Measurements from ENCODE around the gene USP17L30. TPM values are rescaled to one million over a fixed set of nuclear protein-coding genes. Genes with fewer than 3 reads are reported as not detected.
"Not testable (repeated sequence)": the region's sequence is repeated elsewhere in the genome, so short reads cannot be mapped to it uniquely, and the experiment has no call there.

Gene USP17L30, protein sequence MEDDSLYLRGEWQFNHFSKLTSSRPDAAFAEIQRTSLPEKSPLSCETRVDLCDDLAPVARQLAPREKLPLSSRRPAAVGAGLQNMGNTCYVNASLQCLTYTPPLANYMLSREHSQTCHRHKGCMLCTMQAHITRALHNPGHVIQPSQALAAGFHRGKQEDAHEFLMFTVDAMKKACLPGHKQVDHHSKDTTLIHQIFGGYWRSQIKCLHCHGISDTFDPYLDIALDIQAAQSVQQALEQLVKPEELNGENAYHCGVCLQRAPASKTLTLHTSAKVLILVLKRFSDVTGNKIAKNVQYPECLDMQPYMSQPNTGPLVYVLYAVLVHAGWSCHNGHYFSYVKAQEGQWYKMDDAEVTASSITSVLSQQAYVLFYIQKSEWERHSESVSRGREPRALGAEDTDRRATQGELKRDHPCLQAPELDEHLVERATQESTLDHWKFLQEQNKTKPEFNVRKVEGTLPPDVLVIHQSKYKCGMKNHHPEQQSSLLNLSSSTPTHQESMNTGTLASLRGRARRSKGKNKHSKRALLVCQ
- not detected for total RNA-seq

GRCh38 chr4:9362829-9363228 is at the start of gene USP17L30:
TSS of gene USP17L30 (plus strand) at chr4:9363129. CDS start at chr4:9363129, 0 bp downstream.
- DNase-seq, result not testable (repeated sequence)

- not testable (repeated sequence) for DNase-seq
Observed at GRCh38 chr4:9324191-9324590, 38.7 kb upstream of the USP17L30 start.

GRCh38 chr4:9324865-9325264 is 38.1 kb upstream of the USP17L30 start, which contains the start of gene USP17L24:
TSS of gene USP17L24 (plus strand) at chr4:9325165. CDS start at chr4:9325165, 0 bp downstream.
- not testable (repeated sequence) for DNase-seq

DNA sequence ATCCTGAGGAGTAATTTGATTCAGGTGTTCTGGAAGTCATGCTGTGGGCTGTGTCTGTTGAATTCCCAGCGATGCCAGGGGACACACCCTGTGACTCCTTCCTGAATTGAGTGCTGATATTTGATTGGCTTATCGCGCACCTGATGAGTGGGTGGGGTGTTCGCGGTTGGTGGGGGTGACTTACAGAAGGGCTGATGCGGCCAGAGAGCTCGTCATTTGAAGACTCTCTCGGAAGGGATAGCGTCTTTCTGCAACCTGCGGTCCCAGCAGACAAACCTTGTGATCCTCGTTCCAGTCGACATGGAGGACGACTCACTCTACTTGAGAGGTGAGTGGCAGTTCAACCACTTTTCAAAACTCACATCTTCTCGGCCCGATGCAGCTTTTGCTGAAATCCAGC is 33.3 kb upstream of the USP17L30 start, which contains the start of gene USP17L25:
USP17L25 (plus strand) TSS at position 301 of the 400 bp plus-strand sequence; CDS start at position 301, 0 bp downstream.
- DNase-seq, result not testable (repeated sequence)

DNA sequence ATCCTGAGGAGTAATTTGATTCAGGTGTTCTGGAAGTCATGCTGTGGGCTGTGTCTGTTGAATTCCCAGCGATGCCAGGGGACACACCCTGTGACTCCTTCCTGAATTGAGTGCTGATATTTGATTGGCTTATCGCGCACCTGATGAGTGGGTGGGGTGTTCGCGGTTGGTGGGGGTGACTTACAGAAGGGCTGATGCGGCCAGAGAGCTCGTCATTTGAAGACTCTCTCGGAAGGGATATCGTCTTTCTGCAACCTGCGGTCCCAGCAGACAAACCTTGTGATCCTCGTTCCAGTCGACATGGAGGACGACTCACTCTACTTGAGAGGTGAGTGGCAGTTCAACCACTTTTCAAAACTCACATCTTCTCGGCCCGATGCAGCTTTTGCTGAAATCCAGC is 28.6 kb upstream of the USP17L30 start, which contains the start of gene USP17L26:
USP17L26 (plus strand) TSS at position 301 of the 400 bp plus-strand sequence; CDS start at position 301, 0 bp downstream.
- DNase-seq, result not testable (repeated sequence)

GRCh38 chr4:9339103-9339502 is 23.8 kb upstream of the USP17L30 start, which contains the start of gene USP17L5:
TSS of gene USP17L5 (plus strand) at chr4:9339403. CDS start at chr4:9339403, 0 bp downstream.
- not testable (repeated sequence) for DNase-seq

DNA sequence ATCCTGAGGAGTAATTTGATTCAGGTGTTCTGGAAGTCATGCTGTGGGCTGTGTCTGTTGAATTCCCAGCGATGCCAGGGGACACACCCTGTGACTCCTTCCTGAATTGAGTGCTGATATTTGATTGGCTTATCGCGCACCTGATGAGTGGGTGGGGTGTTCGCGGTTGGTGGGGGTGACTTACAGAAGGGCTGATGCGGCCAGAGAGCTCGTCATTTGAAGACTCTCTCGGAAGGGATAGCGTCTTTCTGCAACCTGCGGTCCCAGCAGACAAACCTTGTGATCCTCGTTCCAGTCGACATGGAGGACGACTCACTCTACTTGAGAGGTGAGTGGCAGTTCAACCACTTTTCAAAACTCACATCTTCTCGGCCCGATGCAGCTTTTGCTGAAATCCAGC is 19.1 kb upstream of the USP17L30 start, which contains the start of gene USP17L27:
USP17L27 (plus strand) TSS at position 301 of the 400 bp plus-strand sequence; CDS start at position 301, 0 bp downstream.
- not testable (repeated sequence) for DNase-seq

GRCh38 chr4:9348593-9348992 is 14.3 kb upstream of the USP17L30 start, which contains the start of gene USP17L28:
TSS of gene USP17L28 (plus strand) at chr4:9348893. CDS start at chr4:9348893, 0 bp downstream.
- DNase-seq, result not testable (repeated sequence)

- not testable (repeated sequence) for DNase-seq
Observed at GRCh38 chr4:9350866-9351265, 12.1 kb upstream of the USP17L30 start.

- DNase-seq, result not testable (repeated sequence)
Observed at GRCh38 chr4:9353338-9353737, 9.6 kb upstream of the USP17L30 start, which contains the start of gene USP17L29. TSS of gene USP17L29 (plus strand) at chr4:9353638. CDS start at chr4:9353638, 0 bp downstream.

DNA sequence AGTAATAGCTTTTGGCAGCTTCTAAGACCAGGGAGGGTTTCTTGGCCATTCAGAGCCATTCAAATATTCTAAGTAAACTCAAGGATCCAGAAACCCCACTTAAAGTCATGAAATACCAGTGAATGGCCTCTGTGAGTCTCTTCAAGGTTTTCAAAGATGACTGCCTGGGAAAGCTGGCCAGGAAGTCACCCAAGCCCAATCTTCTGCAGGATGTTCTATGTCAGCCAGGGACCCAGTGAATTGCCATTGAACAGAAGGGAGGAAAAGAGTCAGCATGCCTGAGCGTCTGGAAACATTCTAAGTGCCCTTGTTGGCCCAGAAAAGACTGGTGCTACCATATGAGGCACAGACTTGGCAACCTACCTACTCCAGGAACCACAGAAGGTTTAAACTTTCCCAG is 17.0 kb downstream of the USP17L30 start:
- not testable (repeated sequence) for DNase-seq

DNA sequence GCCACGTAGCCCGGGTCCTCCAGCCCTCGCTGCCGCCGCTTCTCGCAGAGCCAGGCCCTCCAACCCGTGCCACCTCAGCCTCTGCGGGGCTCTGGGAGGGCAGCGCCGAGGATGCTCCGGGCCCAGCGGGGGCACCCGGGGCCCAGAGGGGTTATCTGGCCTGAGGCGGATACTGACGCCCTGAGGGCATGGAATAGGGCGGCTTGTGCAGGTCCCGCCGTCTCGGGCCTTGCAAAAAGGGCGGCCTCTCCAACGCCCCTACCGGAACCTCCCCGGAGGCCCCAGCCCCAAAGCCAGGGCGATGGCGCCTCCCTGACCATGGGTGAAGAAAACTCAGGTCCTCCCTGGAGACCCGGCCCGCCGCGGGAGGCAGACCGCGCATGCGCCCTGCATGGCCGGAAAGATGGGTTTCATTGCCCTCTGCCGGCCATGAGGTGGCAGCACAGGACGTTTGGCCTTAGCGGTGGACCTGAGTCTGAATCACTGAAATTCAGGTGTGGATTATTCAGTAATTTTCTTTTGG is 18.1 kb downstream of the USP17L30 start:
- not testable (repeated sequence) for DNase-seq

DNA sequence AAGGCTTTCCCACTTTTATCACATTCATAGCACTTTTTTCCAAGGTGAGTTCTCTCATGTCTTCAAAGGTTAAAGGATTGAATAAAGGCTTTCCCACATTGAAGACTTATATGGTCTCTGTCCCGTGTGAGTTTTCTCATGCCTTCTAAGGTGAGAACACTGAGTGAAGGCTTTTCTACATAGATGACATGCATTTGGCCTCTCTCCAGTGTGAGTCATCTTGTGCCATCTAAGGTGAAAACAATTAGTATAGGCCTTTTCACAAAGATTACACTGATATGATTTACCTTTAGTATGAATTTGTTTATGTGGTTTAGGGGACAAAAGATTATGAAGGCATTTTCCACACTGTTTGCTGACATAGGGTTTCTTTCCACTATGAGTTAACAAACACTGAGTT is 21.2 kb downstream of the USP17L30 start:
- no peak for DNase-seq

DNA sequence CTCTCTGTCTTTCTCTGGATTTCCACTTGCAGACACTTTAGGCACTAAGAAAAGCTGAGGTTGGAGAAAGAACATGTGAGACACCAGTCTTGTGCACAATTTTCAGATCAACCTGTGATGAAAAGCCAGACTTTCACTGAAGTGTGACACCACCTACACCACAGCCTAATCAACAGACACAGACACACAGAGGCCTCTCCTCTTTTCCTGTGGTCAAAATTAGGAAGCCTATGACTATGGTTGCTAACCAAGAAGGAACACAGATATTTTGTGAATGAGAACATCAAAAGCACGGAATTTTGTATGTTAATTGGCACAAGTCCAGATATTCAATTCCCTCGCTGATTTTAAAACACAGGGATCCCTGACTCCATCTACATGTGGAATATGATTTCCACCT is 26.1 kb downstream of the USP17L30 start:
- DNase-seq, result not testable (repeated sequence)

GRCh38 chr4:9405774-9406173 is 42.8 kb downstream of the USP17L30 start:
- DNase-seq, result not testable (repeated sequence)

GRCh38 chr4:9406491-9406890 is 43.6 kb downstream of the USP17L30 start:
- not testable (repeated sequence) for DNase-seq

DNA sequence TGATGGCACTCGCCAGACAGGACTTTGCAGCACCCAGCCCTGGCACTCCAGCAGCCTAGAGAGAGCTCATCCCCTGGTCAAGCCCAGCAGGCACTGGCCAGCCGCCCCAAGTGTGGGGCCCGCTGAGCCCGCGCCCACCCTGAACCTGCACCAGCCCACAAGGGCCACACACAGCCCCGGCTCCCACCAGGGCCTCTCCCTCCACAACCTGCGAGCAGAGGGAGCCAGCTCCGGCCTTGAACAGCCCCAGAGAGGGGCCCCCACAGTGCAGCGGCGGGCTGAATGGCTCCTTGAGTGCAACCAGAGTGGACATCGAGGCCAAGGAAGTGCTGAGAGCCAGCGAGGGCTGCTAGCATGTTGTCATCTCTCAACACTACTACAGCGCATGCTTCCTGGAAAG is 46.9 kb downstream of the USP17L30 start:
- DNase-seq, result no peak

Small RNA genes within 50 kb of the gene (small RNA-seq; reads per million reads assigned to genes)
- not detected for gene RNA5SP153

Other genes starting within 250 kb of the USP17L30 start
- gene FAM90A26, start 192.7 kb upstream of the USP17L30 start, total RNA-seq, result not detected
- gene USP17L10, start 152.5 kb upstream of the USP17L30 start, total RNA-seq, result not detected
- gene USP17L11, start 147.7 kb upstream of the USP17L30 start, total RNA-seq, result not detected
- gene USP17L12, start 143.0 kb upstream of the USP17L30 start, total RNA-seq, result not detected
- not detected for gene USP17L13, start 138.2 kb upstream of the USP17L30 start, total RNA-seq
- not detected for gene USP17L15, start 128.7 kb upstream of the USP17L30 start, total RNA-seq
- not detected for gene USP17L17, start 119.2 kb upstream of the USP17L30 start, total RNA-seq
- not detected for gene USP17L18, start 114.5 kb upstream of the USP17L30 start, total RNA-seq
- gene USP17L19, start 109.8 kb upstream of the USP17L30 start, total RNA-seq, result not detected
- not detected for gene USP17L20, start 105.0 kb upstream of the USP17L30 start, total RNA-seq
- gene USP17L21, start 100.3 kb upstream of the USP17L30 start, total RNA-seq, result not detected
- not detected for gene USP17L22, start 95.5 kb upstream of the USP17L30 start, total RNA-seq
- not detected for gene USP17L24, start 38.0 kb upstream of the USP17L30 start, total RNA-seq
- gene USP17L25, start 33.2 kb upstream of the USP17L30 start, total RNA-seq, result not detected
- gene USP17L26, start 28.5 kb upstream of the USP17L30 start, total RNA-seq, result not detected
- not detected for gene USP17L5, start 23.7 kb upstream of the USP17L30 start, total RNA-seq
- not detected for gene USP17L27, start 19.0 kb upstream of the USP17L30 start, total RNA-seq
- gene USP17L28, start 14.2 kb upstream of the USP17L30 start, total RNA-seq, result not detected
- gene USP17L29, start 9.5 kb upstream of the USP17L30 start, total RNA-seq, result not detected
- gene DEFB131A, start 81.3 kb downstream of the USP17L30 start, total RNA-seq, result not detected

Measured in occipital lobe (tissue), 3 donors.